Measurements from ENCODE around the gene PCDHGC3.

PCDHGC3 gene

DNA sequence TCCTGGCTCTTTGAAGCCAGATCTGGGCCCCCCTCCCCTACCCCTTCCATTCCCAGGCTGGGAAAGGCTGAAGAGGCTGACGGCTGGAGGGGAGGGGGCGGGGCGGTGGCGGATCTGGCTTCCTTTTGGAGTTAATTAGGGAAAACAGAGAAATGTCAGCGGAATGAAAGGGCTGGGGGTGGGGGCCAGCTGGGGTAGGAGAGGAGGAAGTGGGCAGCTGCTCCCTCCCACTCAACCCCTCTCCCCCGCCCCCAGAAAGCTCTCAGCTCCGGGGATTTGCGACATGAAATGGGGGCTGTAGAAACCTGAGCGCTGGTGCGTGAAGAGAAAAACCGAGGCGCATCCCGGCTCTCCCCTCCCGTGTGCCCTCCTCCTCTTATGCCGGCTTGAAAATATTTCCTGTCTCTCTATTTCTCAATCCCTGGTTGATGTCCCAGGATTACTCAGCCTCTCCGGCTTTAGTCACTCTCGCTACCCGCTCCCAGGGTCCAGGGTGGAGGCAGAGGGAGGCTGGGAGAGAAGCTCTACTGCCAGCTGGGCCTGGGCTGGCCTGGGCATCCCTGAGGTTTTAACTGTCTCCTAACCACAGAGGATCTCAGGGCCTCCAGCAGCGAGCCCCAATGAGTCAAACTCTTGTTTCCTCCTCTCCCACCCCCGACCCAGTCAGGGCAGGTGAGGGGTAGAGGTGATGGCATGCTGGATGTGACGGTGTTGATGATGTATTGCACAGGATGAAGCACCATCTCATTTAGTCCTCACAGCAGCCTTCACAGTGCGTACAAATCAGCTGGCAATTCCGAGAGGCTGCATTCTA is 33.2 kb downstream of the PCDHGC3 start:
- DNase-seq: peak in 1 of 2 experiments; percentile 23

DNA sequence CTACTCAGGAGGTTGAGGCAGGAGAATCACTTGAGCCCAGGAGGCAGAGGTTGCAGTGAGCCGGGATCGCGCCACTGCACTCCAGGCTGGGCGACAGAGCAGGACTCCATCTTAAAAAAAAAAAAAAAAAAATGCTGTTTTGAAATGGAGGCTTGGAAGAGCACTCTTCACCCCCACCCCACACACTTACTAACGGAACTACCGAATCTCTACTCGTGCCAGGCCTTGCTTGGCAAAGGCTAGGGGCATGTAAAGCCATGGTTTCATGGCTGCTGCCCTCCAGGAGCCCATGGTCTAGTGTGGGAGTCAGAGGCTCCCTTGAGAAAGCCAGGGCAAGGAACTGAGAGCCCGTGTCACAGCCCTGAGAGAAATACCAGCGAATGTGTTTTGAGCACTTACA is 34.4 kb downstream of the PCDHGC3 start:
- no peak for DNase-seq

DNA sequence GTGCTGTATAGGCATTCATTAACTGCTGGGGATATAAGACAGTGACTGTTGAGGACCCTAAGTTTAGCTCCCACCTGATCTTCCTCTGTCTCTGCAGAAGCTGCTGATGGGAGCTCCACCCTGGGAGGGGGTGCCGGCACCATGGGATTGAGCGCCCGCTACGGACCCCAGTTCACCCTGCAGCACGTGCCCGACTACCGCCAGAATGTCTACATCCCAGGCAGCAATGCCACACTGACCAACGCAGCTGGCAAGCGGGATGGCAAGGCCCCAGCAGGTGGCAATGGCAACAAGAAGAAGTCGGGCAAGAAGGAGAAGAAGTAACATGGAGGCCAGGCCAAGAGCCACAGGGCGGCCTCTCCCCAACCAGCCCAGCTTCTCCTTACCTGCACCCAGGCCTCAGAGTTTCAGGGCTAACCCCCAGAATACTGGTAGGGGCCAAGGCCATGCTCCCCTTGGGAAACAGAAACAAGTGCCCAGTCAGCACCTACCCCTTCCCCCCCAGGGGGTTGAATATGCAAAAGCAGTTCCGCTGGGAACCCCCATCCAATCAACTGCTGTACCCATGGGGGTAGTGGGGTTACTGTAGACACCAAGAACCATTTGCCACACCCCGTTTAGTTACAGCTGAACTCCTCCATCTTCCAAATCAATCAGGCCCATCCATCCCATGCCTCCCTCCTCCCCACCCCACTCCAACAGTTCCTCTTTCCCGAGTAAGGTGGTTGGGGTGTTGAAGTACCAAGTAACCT is 35.3 kb downstream of the PCDHGC3 start:
- DNase-seq: no peak

DNA sequence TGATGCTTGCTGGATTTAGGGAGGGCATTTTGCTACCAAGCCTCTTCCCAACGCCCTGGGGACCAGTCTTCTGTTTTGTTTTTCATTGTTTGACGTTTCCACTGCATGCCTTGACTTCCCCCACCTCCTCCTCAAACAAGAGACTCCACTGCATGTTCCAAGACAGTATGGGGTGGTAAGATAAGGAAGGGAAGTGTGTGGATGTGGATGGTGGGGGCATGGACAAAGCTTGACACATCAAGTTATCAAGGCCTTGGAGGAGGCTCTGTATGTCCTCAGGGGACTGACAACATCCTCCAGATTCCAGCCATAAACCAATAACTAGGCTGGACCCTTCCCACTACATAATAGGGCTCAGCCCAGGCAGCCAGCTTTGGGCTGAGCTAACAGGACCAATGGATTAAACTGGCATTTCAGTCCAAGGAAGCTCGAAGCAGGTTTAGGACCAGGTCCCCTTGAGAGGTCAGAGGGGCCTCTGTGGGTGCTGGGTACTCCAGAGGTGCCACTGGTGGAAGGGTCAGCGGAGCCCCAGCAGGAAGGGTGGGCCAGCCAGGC is 36.1 kb downstream of the PCDHGC3 start:
- DNase-seq: no peak

DNA sequence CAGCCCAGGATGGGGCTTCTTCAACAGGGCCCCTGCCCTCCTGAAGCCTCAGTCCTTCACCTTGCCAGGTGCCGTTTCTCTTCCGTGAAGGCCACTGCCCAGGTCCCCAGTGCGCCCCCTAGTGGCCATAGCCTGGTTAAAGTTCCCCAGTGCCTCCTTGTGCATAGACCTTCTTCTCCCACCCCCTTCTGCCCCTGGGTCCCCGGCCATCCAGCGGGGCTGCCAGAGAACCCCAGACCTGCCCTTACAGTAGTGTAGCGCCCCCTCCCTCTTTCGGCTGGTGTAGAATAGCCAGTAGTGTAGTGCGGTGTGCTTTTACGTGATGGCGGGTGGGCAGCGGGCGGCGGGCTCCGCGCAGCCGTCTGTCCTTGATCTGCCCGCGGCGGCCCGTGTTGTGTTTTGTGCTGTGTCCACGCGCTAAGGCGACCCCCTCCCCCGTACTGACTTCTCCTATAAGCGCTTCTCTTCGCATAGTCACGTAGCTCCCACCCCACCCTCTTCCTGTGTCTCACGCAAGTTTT is 36.7 kb downstream of the PCDHGC3 start:
- peak; percentile 93 to 94 for DNase-seq

DNA sequence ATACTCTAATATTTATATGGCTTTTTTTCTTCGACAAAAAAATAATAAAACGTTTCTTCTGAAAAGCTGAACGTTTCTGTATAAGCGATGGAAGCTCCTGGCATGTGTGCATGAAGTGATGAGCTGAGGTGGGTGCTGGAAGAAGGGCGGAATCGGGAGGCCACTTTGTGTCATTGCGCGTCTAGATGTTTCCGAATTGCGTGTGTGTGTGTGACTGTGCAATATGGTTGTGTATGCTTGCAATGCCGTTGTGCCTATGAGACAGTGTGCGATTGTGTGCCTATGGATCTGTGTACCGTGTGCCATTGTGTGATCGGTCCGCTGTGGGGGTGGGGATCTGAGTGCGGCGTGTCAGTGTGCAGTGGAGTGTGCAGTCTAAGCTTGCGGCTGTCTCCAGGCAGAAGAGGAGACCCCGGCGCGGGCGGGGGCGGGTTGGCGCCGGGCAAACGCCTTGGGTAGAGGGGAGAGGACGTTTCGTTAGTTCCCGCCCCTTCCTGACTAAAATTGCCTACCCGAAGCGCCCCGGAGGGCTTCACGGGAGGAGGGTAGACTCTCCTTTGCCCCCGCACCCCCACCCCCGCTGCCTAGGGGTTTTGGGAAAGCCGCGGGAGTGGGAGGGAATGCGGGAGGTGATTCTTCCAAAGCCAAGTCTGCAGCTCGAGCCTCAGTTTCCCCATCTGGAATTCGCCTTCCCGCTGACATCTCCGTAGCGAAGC is 37.3 kb downstream of the PCDHGC3 start:
- DNase-seq: peak; percentile 46 to 54

DNA sequence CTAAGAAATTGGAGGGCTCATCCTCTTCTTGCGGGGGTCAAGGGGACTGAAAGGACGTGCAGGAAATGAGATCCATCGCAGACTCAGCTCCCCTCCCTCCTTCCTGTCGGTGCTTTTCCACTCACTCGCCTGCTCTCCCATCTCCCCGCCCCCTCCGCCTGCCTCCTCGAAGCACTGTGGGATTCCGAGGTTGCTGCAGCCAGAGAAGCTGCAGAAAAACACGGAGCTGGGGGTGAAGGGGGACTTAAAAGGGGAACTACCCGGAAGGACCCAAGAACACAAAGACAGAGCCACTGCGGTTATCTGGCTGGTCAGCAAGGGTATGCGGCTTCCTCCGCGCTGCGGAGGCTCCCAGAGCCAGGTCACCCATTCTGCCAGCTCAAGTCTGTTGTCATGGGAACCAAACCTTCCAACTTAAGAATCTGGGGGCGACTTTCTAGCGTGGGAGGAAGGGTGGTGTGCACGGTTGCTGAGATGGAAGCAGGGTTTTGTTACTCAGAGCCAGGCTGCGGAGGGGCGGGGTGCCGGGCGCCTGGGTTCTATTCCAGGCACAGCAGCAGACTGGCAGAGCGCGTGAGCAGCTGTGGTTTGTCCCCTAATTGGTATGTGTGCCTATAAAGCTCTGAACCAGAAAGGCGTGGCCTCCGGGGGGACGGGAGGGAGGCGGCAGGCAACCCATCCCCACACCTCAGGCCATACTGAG is 38.0 kb downstream of the PCDHGC3 start:
- DNase-seq: peak; percentile 72 to 79

DNA sequence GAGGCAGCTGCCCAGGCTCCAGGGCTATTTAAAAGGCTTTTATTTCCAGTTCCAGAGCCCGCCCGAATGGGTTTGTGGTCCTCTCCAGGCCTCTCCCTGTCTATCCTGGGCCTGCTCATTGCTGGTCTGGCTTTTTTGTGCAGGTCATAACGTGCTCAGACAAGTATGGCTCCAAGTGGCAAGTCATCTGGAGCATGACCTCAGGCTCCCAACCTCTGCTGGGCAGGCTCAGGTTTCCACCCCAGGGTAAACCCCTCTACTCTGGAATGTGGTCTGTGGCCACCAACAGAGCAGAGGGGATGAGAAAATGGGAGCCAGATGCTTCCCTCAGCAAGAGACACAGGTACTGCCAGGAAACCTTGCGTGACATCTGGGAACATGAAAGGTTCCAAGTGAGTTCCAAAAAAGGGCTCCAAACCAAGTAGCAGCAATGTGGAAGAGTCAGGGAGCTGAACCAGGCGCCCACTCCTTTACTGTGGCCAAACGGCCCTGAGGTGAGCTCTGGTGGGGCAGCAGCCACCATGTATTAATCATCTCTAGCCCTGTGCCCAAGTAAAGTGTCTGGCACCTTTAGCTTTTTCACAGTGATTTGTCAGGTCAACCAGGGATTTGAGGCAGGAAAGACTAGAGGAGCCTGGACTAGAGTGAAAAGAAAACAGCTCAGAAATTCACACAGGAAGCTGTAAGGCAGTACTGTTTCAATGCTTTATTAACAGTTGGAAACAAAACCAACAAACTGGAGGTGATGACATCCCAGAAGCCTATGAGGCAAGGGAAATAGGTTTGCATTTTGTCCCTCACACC is 38.8 kb downstream of the PCDHGC3 start:
- peak in 1 of 2 experiments; percentile 32 for DNase-seq

DNA sequence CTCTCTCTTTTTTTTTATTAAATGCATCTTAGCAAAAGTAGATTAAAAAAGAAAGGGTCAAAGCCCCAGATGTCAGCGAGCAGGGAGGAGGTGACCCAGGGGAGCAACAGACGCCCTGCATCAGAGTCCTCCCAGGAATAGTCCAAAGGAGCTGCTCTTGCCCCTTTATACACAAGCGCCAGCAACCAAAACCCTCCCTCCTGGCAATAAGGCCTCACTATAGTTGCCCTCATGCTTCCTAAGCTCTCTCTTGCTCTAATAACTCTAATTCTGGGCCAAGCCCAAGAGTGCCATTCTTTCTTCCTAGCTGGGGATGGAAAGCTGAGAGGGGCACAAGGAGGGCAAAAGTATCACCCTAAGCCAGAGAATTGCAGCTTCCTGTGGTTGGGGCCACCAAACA is 39.4 kb downstream of the PCDHGC3 start:
- DNase-seq: no peak

DNA sequence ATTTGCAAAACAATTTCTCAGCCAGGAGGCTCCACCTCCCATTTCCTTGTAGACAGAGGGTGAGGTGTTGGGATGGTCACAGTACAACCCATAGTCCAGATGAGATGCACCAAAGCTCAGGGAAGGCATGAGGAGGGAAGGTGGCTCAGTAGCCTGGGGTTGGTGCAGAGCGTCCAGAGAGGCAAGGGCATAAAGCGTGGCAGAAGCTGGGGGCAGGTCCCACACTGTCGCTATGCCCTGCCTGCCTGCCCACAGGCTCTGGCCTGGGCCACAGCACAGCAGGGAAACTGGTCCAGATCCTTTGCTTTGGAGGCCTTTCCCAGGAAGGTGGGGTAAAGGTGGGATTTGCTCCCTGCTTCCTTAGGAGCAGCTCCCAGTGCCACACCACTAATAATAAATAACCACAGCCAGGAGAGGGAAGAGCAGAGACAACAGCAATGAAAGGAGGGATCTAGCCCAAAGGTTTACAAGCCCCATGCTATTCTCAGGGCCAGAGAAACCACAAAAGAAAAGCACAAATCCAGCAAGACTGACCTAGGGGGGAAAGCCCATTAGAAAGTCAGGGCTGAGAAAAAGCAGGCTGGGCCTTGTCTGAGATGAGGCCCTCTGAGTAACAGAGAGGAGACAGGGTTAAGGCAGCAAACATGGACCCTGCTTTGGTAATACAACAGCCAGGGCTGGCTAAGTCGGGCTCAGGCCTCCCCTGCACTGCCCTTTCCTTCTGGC is 40.3 kb downstream of the PCDHGC3 start:
- DNase-seq: no peak

DNA sequence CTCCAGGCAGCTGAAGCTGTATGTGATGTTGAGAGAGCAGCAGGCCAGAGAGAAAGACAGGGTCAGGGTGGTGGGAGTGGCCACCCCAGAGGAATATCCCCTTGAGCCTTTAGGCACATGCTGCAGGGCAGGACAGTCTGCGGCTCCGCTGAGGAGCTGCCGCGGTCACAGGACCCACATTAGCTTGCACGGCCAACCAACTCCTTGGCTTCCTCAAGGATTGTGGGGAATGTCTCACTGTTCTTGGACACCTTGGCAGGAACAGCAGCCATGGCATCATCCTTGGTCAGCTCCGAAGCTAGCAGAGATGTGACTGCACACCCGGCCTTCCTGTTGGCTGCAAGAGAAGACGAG is 40.9 kb downstream of the PCDHGC3 start:
- DNase-seq: no peak

DNA sequence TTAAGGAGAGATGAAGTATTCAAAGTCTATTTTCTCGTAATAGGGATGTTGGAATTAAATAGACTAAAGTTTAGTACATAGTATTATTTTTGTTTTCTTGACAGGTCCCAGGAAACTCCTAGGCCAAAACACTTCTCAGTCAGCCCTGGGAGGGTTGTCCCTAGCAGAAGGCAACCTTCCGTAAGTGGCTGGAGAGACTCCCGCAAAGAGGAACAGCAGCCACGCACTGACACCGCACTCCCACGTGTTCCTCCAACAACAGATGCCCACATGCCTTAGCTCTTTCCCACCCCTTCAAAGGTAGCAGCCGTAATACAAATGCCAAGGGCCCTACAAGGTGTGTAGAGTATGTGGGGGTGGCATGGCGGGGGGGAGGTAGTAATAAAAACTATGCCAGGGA is 41.5 kb downstream of the PCDHGC3 start:
- DNase-seq: no peak

DNA sequence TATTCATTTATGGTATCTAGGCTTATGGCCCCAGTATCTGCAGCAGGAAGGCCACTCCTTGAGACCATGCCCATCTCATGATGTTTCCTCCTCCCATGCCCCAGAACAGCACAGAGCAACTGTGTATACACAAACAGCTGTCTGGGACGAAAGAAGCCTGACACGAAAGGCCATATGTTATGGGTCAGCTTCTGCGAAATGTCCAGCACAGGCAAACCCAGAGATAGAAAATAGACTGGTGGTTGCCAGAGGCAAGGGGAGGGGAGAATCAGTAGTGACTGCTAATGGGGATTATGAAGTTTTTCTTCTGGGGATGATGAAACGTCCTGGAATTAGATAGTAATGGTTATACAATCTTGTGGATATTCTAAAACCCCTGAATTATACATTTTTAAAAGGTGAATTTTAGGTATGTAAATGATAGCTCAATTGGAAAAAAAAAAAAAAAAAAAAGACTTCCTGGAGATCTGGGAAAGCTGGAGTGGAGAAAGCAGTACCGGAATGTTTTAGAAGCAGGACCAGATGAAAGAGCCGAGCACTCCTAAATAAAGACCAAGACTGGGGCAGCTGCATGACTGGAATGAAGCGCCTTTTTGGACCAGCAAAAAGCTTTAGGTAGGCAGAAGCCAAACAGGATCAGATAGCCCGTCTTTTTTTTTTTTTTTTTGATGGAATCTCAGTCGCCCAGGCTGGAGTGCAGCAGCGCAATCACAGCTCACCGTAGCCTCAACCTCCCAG is 42.3 kb downstream of the PCDHGC3 start:
- DNase-seq: no peak

DNA sequence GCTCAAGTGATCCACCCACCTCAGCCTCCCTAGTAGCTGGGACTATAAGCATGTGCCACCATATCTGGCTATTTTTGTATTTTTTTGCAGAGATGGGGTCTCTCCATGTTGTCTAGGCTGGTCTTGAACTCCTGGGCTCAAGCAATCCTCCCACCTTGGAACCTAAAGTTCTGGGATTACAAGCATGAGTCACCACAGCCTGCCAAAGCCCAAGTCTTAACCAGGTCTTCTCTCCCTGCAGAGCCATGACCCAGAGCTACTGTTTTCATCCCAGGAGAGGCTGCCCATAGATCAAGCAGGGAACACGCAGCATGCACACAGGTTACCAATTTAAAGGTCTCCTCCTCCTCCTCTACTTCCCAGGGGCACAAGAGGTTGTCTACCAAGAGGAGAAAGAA is 42.9 kb downstream of the PCDHGC3 start:
- no peak for DNase-seq

DNA sequence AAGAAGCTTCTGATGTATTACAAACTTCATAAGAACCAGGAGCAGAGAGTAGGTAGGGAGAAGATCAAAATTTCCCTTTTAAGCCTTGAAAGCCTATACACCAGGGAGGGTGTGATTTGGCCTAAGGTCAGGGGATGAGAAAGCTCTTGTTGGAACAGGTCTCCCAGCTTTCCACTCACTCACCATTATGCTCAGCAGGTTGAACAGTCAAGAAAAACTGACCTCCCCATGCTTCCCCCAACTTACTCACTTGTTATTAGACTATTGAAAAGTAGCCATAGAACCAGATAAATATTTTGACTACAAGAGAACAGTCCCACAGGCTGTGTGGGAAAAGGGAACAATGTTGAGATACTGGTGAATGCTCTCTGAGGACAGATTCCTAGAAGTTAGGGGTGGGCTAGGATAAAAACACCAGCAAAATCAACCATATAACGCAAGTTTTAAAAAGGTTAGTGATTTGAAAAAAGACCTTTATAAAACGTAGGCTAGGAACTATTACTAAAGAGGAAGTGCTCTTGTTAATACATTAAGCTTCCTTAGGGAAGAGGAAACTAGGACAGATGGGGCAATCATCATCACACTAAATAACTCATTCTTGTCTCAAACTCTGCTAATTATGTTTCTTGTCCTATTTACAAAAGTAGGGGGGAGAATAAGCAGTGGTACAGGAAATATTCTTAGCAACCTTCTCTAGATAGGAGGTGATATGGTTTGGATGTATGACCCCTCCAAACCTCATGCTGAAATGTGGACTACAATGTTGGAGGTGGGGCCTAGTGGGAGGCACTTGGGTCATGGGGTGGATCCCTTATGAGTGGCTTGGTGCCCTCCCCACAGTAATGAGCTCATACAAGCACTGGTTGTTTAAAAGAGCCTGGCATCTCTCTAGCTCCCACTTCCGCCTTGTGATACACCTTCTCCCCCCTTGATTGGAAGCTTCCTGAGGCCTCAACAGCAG is 44.1 kb downstream of the PCDHGC3 start:
- no peak for DNase-seq

DNA sequence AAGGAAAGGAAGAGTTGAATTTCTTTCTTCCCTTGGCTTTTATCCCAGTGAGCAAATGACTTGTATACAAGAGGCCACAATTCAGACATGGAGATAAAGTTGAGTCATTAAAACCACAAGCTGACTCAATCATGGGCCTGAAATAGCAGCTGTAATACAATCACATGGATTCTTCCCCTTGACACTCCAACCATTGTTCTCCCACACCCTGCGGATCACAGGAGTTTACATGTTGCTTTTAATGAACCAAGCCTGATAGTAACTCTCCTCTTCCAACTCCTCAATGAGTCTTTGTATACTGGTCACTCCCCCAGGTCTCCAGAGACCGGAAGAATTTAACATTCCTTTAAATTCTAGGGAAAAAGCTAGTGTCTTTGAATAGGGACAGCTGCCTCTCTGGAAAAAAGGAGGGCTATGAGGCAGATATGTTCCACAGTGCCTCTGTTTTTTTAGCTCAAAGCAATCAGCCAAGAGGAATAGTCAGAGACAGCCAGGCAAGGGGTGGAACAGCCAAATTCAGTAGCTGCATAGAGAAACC is 45.5 kb downstream of the PCDHGC3 start:
- DNase-seq: no peak

DNA sequence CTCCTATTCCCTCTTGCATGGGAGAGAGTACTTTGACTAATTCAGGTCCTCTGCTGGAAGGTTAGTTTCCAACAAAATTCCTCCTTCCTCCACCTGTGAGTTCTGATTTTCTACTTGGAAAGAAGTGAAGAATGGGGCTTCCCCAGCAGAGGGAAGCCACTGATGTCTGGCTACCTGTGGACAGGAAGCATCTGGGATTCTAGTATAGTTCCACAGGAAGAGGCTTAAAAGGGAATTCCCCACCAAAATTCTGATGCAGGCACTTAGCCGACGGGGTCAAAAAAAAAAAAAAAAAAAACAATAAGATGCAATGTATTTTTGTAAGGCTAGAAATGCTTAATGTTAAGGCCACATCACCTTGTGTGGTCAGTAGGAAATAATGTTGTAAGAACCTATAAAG is 46.5 kb downstream of the PCDHGC3 start:
- no peak for DNase-seq

DNA sequence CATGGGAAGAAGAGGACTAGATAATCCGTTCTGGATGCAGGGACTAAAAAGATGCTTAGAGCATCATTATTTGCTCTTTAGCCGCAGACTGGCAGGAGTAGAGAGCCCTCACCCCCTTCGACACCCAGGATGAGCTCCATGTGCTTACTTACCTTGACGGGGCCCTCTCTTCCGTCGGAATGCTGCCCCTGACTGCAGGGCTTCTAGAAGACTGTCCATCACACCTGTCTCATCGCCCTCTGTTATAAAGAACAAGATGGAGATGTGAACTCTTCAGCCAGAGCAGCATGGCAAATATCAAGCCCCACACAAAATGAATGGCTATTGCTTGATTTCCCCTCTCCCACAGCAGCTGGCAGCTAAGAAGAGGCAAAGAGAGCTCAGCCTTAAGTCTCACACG is 48.2 kb downstream of the PCDHGC3 start:
- DNase-seq: no peak

Data from activated CD4-positive, alpha-beta T cell treated with anti-CD3 and anti-CD28 coated beads, Interleukin-2, amount 50 U/mL, for 48 hours (primary cell).